Measurements from ENCODE around the gene DUSP22.

DUSP22 gene

DNA sequence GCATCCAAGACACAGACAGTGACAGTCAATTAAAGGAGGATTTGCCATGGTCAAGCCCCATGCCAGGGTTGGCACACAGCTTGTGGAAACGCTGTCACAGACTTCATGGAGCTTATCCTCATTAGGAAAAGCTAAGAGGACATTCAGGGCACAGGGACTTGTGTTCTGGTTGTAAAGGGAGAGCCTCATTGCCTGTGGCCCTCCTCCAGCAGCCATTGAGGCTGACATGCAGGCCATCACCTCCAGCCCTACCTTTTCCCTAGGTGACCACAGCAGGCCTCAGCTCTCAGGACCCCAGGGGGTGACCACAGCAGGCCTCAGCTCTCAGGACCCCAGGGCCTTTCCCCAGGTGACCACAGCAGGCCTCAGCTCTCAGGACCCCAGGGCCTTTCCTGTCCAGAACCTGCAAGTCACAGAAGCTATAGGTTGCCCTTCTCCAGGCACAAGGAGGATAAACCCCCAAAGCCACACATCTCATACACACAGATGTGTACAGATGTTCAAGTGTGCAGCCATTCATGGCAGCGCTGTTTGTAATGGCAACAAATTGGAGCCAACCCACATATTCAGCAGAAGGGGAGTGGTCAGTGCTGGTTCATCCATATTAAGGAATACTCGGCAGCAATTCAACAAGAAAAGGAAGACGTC, 26.1 kb downstream of the DUSP22 start:
- H3K4me3 ChIP-seq (ENCODE audit: low read length): no peak overlapping the region
- TF ChIP-seq, protein P1, sequence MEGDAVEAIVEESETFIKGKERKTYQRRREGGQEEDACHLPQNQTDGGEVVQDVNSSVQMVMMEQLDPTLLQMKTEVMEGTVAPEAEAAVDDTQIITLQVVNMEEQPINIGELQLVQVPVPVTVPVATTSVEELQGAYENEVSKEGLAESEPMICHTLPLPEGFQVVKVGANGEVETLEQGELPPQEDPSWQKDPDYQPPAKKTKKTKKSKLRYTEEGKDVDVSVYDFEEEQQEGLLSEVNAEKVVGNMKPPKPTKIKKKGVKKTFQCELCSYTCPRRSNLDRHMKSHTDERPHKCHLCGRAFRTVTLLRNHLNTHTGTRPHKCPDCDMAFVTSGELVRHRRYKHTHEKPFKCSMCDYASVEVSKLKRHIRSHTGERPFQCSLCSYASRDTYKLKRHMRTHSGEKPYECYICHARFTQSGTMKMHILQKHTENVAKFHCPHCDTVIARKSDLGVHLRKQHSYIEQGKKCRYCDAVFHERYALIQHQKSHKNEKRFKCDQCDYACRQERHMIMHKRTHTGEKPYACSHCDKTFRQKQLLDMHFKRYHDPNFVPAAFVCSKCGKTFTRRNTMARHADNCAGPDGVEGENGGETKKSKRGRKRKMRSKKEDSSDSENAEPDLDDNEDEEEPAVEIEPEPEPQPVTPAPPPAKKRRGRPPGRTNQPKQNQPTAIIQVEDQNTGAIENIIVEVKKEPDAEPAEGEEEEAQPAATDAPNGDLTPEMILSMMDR (conservative IDR thresholded peaks at IDR 0.05; ENCODE audit: low read length): no peak
- no peak for DNase-seq (ENCODE audit: low read depth)

GRCh38 chr6:319177-320131, 27.2 kb downstream of the DUSP22 start:
- TF ChIP-seq, protein P1 (conservative IDR thresholded peaks at IDR 0.05; ENCODE audit: low read length): no peak
- H3K4me3 ChIP-seq (ENCODE audit: low read length): no peak overlapping the region
- no peak for DNase-seq (ENCODE audit: low read depth)

GRCh38 chr6:320351-321157, 28.3 kb downstream of the DUSP22 start:
- TF ChIP-seq, protein P1 (conservative IDR thresholded peaks at IDR 0.05; ENCODE audit: low read length): no peak
- no peak overlapping the region for H3K4me3 ChIP-seq (ENCODE audit: low read length)
- no peak for DNase-seq (ENCODE audit: low read depth)

GRCh38 chr6:321158-321438, 28.8 kb downstream of the DUSP22 start:
- no peak overlapping the region for H3K4me3 ChIP-seq (ENCODE audit: low read length)
- TF ChIP-seq, protein P1 (conservative IDR thresholded peaks at IDR 0.05; ENCODE audit: low read length): no peak
- no peak for DNase-seq (ENCODE audit: low read depth)

DNA sequence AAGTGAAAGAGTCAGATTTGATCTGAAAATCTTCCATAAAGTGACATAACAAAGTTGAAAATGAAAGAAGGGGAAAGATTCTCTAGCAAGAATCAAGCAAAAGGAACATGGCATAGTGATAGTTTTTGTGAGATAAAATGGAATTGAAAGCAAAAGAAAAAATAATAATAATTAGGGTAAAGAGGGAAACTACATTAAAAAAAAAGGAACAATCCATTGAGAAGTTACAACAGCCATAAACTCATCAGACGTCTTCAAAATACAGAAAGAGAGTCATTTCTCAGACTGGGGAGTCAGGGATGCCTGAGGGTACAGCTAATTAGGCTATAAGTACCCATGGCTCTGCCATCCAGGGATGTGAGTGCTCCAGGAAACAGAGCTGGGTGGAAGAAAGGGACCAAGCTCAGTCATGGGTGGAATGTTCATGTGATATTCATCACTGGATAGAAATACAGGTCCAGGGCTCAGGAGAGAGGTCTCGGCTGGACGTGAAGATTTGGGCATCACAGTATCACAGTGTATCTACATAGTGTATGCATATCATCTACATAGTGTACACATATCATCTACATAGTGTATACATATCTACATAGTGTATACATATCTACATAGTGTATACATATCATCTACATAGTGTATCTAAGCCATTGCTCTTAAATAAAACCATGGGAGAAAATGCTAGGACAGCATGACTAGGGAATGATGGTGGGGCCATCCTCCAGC, 29.4 kb downstream of the DUSP22 start:
- H3K4me3 ChIP-seq (ENCODE audit: low read length): no peak overlapping the region
- DNase-seq (ENCODE audit: low read depth): no peak
- TF ChIP-seq, protein P1 (conservative IDR thresholded peaks at IDR 0.05; ENCODE audit: low read length): no peak

DNA sequence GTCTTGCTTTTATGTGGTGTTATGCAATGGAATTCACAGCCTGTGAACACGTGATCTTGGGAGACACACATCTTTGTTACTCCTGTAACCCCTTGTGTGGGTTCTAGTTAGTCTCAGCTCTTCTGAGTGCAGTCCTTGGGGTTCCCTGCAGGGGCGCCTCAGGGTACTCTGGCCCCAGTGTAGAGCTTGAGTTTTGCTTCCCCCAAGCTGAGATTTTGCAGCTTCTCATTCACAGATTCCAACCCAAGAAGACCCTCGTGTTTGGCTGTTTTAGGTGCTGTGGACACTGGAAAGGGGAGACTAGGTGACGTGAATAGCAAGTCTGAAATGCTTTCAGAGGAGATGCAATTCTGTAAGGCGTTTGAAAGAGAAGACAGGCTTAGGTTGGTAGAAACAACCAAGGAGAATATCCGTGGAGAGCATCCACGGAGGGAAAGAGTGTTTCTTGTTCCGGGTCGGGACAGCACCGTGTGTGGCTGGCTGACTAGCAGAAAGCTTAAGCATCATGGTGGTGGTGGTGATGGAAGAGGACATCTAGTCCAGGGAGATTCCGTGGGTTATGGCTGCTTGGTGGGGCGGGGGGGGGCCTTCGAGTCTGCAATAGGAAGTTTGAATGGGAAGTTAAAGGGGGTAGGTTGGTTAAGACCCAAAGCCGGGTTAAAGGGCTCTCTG, 30.1 kb downstream of the DUSP22 start:
- TF ChIP-seq, protein P1 (conservative IDR thresholded peaks at IDR 0.05; ENCODE audit: low read length): no peak
- DNase-seq (ENCODE audit: low read depth): no peak
- H3K4me3 ChIP-seq (ENCODE audit: low read length): no peak overlapping the region
